Trophoblast cell (in vitro differentiated cells and primary cell): ENCODE measurements around the gene FAM219A.

ENCODE experiments used
- DNase-seq, 2 donors: peaks; one replicate each; pipeline ENCODE4 v3.0.0-alpha.2; 2016
- H2AFZ ChIP-seq: 2 replicates; pipeline ENCODE4 v1.6.1; 2013; ENCODE audit warnings: low read length, moderate library complexity, mild to moderate bottlenecking; ENCODE audit not compliant: insufficient read depth, poor library complexity
- H2AK5ac ChIP-seq: 2 replicates; pipeline ENCODE4 v1.6.1; 2013; ENCODE audit warnings: mild to moderate bottlenecking, low read length
- H2BK120ac ChIP-seq: 2 replicates; pipeline ENCODE4 v1.6.1; 2013; ENCODE audit warnings: low read length, mild to moderate bottlenecking, moderate library complexity; ENCODE audit not compliant: insufficient read depth, poor library complexity
- H2BK12ac ChIP-seq: 2 replicates; pipeline ENCODE4 v1.6.1; 2013; ENCODE audit warnings: mild to moderate bottlenecking, low read length, moderate library complexity
- H2BK5ac ChIP-seq: 2 replicates; pipeline ENCODE4 v1.6.1; 2013; ENCODE audit warnings: low read length, low read depth, moderate library complexity, mild to moderate bottlenecking; ENCODE audit not compliant: poor library complexity
- H3K14ac ChIP-seq: 2 replicates; pipeline ENCODE4 v1.6.1; 2013; ENCODE audit warnings: mild to moderate bottlenecking, low read length
- H3K18ac ChIP-seq: 2 replicates; pipeline ENCODE4 v1.6.1; 2013; ENCODE audit warnings: mild to moderate bottlenecking, low read length
- H3K23ac ChIP-seq: 2 replicates; pipeline ENCODE4 v1.6.1; 2013; ENCODE audit warnings: low read length
- H3K27ac ChIP-seq: 2 replicates; pipeline ENCODE4 v1.5.1; 2013; ENCODE audit warnings: low read depth, mild to moderate bottlenecking, inconsistent platforms, low read length, moderate library complexity
- H3K27me3 ChIP-seq: 2 replicates; pipeline ENCODE4 v1.6.1; 2013; ENCODE audit warnings: inconsistent platforms, mild to moderate bottlenecking, low read length, moderate library complexity; ENCODE audit not compliant: insufficient read depth
- H3K36me3 ChIP-seq, 2 experiments: 1 replicate in 1 of 2; 2 replicates in 1 of 2; pipeline ENCODE4 v1.6.1; 2013; ENCODE audit warnings: low read length in 2 of 2, mild to moderate bottlenecking in 2 of 2, moderate library complexity in 1 of 2; ENCODE audit not compliant: insufficient read depth in 2 of 2, control insufficient read depth in 1 of 2
- H3K4ac ChIP-seq: 2 replicates; pipeline ENCODE4 v1.6.1; 2013; ENCODE audit warnings: low read depth, mild to moderate bottlenecking, low read length, moderate library complexity
- H3K4me1 ChIP-seq, 2 experiments: 1 replicate in 1 of 2; 2 replicates in 1 of 2; pipeline ENCODE4 v1.6.1; 2013; ENCODE audit warnings: low read length in 2 of 2, mild to moderate bottlenecking in 2 of 2, moderate library complexity in 1 of 2; ENCODE audit not compliant: insufficient read depth in 2 of 2, control insufficient read depth in 1 of 2
- H3K4me2 ChIP-seq: 2 replicates; pipeline ENCODE4 v1.6.1; 2013; ENCODE audit warnings: inconsistent platforms, mild to moderate bottlenecking, low read length, moderate library complexity
- H3K4me3 ChIP-seq: 2 replicates; pipeline ENCODE4 v1.5.1; 2013; ENCODE audit warnings: mild to moderate bottlenecking, low read depth, low read length, inconsistent platforms
- H3K79me1 ChIP-seq: one replicate; pipeline ENCODE4 v1.6.1; 2013; ENCODE audit warnings: low read length
- H3K79me2 ChIP-seq: 2 replicates; pipeline ENCODE4 v1.6.1; 2013; ENCODE audit warnings: low read length, mild to moderate bottlenecking; ENCODE audit not compliant: control insufficient read depth, insufficient read depth, poor library complexity
- H3K9ac ChIP-seq: 2 replicates; pipeline ENCODE4 v1.6.1; 2013; ENCODE audit warnings: mild to moderate bottlenecking, low read length
- H3K9me3 ChIP-seq: 2 replicates; pipeline ENCODE4 v1.6.1; 2013; ENCODE audit warnings: low read depth, mild to moderate bottlenecking, control low read depth, inconsistent platforms, low read length; ENCODE audit not compliant: insufficient read depth
- H4K12ac ChIP-seq: 2 replicates; pipeline ENCODE4 v1.6.1; 2013; ENCODE audit warnings: low read depth, mild to moderate bottlenecking, low read length, moderate library complexity
- H4K8ac ChIP-seq: 2 replicates; pipeline ENCODE4 v1.6.1; 2013; ENCODE audit warnings: low read depth, mild to moderate bottlenecking, low read length, moderate library complexity
- H4K91ac ChIP-seq: one replicate; pipeline ENCODE4 v1.6.1; 2013; ENCODE audit warnings: low read depth, mild to moderate bottlenecking, low read length, moderate library complexity
- WGBS: extraction: QIAGEN DNeasy Blood & Tissue Kit; methylation state at CpG from one replicate; pipeline ENCODE4 v1.1.7; 2013; ENCODE audit warnings: missing lambda C conversion rate; ENCODE audit not compliant: insufficient read length, insufficient coverage; ENCODE audit errors: extremely low coverage; 5-methylcytosine and 5-hydroxymethylcytosine counted together

The FAM219A gene

DNA sequence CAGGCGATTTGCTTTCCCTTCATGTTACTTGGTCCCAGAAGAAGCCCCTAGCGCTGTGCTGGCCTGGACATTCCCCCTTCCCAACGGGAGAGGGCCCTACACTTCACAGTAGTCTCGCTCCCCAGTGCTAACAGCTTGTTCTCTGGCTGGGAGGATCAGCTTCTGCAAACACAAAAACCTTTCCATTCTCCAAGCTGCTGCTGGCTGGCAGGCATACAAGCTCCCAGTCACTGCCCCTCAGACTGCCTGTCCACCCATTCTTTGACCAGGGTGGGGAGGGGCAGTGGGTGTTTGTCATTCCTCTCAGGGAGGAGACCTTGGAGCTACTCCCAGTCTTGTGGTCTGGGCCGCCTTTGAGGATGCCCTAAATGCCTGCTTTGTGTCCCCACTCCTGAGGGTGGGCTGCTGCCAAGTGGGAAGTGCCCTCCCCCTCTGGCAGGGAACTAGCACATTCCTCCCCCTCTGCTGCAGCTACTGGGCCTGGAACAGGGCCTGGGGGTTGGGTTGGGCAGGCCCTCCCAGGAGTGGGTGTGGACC, 43.6 kb upstream of the FAM219A start:
- H4K12ac ChIP-seq: no peak overlapping the region
- H2BK120ac ChIP-seq: no peak overlapping the region
- no peak overlapping the region for H3K14ac ChIP-seq
- no peak overlapping the region for H3K18ac ChIP-seq
- no peak overlapping the region for H3K27ac ChIP-seq
- no peaks in the 10 kb centered on the region for H3K27me3 ChIP-seq
- H3K4me1 ChIP-seq: no peaks in the 10 kb centered on the region
- no peak overlapping the region for H4K8ac ChIP-seq
- no peak overlapping the region for H3K4me2 ChIP-seq
- H2BK12ac ChIP-seq: no peak overlapping the region
- WGBS: no CpG with 5 or more reads among the region's 5 CpGs
- no peak overlapping the region for H2AFZ ChIP-seq
- no peaks in the 10 kb centered on the region for H3K79me1 ChIP-seq
- H3K4ac ChIP-seq: no peak overlapping the region
- H2AK5ac ChIP-seq: no peak overlapping the region
- no peak overlapping the region for H4K91ac ChIP-seq
- H3K79me2 ChIP-seq: no peaks in the 10 kb centered on the region
- DNase-seq: no peak
- no peak overlapping the region for H3K4me3 ChIP-seq
- no peak overlapping the region for H3K9ac ChIP-seq
- no peaks in the 10 kb centered on the region for H3K36me3 ChIP-seq
- no peak overlapping the region for H2BK5ac ChIP-seq
- no peak overlapping the region for H3K23ac ChIP-seq
- H3K9me3 ChIP-seq: peaks cover 3% of the 10 kb centered on the region

DNA sequence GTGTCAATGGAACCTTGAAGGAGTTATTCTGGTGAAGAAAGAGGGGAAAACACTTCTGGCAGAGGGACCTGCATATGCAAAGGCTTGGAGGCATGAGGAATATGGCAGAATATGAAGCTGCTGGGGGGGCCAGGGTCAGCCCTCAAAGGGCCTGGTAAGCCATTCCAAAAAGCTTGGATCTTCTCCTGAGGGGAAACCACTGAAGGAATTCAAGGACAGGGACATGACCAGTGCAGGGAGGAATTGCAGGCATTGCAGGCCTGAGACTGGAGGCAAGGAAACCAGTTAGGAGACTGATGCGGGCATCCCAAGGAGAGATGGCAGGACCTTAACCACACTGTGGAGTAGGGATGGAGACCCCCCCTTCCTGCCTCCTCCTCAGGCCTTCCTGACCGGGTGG, 43.0 kb upstream of the FAM219A start:
- Histone ChIP-seq H3K36me3 (no peaks in the 10 kb centered on the region), H3K4me1 (no peaks in the 10 kb centered on the region), H3K4me3 (no peak overlapping the region), H3K27ac (no peak overlapping the region), H2AFZ (no peak overlapping the region), H2AK5ac (no peak overlapping the region), H3K23ac (no peak overlapping the region), H4K8ac (no peak overlapping the region), H2BK120ac (no peak overlapping the region), H3K9me3 (peaks cover 3% of the 10 kb centered on the region), H2BK12ac (no peak overlapping the region), H4K91ac (no peak overlapping the region), H3K79me2 (no peaks in the 10 kb centered on the region), H3K18ac (no peak overlapping the region), H3K9ac (no peak overlapping the region), H2BK5ac (no peak overlapping the region), H4K12ac (no peak overlapping the region), H3K4ac (no peak overlapping the region), H3K79me1 (no peaks in the 10 kb centered on the region), H3K14ac (no peak overlapping the region), H3K4me2 (no peak overlapping the region), H3K27me3 (no peaks in the 10 kb centered on the region)
- peak; percentile 12 to 47 for DNase-seq
- no CpG with 5 or more reads among the region's 2 CpGs for WGBS

DNA sequence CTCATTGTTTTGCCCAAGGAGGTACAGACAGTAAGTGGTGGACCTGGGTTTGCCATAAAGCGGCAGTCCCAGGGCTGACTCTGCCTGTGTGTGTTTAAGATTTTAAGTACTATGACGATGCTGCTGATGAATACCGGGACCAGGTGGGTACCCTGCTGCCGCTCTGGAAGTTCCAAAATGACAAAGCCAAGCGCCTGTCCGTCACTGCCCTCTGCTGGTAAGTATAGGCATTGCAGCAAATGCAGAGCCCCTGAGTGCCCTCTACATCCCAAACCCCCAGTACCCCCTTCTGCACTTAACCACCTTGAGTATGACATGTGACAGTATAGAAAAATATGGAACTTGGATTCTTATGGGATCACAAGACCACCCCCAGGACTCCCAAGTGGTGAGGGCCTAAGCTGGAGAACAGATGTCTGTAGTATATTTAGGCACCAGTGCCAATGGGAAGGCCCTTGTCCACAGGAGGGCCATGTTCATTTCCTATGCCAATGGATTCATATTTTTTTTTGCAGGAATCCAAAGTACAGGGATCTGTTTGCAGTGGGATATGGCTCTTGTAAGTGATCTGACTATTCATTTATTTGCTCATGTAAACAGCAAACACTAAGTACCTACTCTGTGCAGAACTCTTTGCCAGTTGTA, 42.4 kb upstream of the FAM219A start:
- no peak overlapping the region for H2BK5ac ChIP-seq
- no peak overlapping the region for H2AK5ac ChIP-seq
- no peaks in the 10 kb centered on the region for H3K36me3 ChIP-seq
- H2BK12ac ChIP-seq: no peak overlapping the region
- H3K79me2 ChIP-seq: no peaks in the 10 kb centered on the region
- H3K27ac ChIP-seq: no peak overlapping the region
- peaks cover 3% of the 10 kb centered on the region for H3K9me3 ChIP-seq
- H4K8ac ChIP-seq: no peak overlapping the region
- no peak overlapping the region for H2AFZ ChIP-seq
- H3K9ac ChIP-seq: no peak overlapping the region
- H3K18ac ChIP-seq: no peak overlapping the region
- H3K4me1 ChIP-seq: no peaks in the 10 kb centered on the region
- no peak overlapping the region for H3K4ac ChIP-seq
- no peak overlapping the region for H3K4me3 ChIP-seq
- WGBS: no CpG with 5 or more reads among the region's 6 CpGs
- no peak overlapping the region for H4K91ac ChIP-seq
- no peak overlapping the region for H3K23ac ChIP-seq
- no peak overlapping the region for H3K4me2 ChIP-seq
- no peak overlapping the region for H4K12ac ChIP-seq
- peak; percentile 61 to 78 for DNase-seq
- H3K27me3 ChIP-seq: no peaks in the 10 kb centered on the region
- no peak overlapping the region for H3K14ac ChIP-seq
- no peaks in the 10 kb centered on the region for H3K79me1 ChIP-seq
- H2BK120ac ChIP-seq: no peak overlapping the region

DNA sequence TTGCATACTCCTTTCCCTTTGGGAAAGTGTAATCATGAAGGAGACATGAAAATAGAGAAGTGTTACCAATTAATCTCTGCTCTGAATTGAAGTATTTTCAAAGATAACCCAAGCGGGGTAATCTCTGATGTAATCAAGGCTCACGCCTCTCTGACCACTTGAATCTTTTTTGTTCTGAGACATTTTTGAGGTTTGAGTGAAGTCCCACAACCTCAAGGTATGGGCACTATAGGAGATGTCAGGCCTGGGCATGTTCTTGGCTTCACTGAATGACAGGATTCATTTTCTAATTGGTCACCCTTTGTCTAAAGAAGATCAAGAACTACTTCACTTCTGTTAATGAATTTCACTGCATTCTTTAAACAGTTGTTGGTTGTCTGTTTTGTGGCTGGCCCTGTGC, 40.7 kb upstream of the FAM219A start:
- Histone ChIP-seq H3K36me3 (no peaks in the 10 kb centered on the region), H4K91ac (no peak overlapping the region), H2BK12ac (no peak overlapping the region), H3K4me3 (no peak overlapping the region), H2BK5ac (no peak overlapping the region), H3K9me3 (no peaks in the 10 kb centered on the region), H3K79me2 (no peaks in the 10 kb centered on the region), H4K12ac (no peak overlapping the region), H2AFZ (no peak overlapping the region), H3K18ac (no peak overlapping the region), H3K4me1 (no peaks in the 10 kb centered on the region), H4K8ac (no peak overlapping the region), H3K27me3 (no peaks in the 10 kb centered on the region), H3K79me1 (no peaks in the 10 kb centered on the region), H3K27ac (no peak overlapping the region), H3K4me2 (no peak overlapping the region), H2AK5ac (no peak overlapping the region), H2BK120ac (no peak overlapping the region), H3K14ac (no peak overlapping the region), H3K9ac (no peak overlapping the region), H3K4ac (no peak overlapping the region), H3K23ac (no peak overlapping the region)
- WGBS: no CpG with 5 or more reads among the region's 2 CpGs
- no peak for DNase-seq
